Coronary artery (tissue), 2 donors: ENCODE results near the gene MAGEF1.

Experiments used
- DNase-seq: peaks from one replicate; pipeline ENCODE4 v3.0.0-alpha.2; 2017; ENCODE audit warnings: low spot score
- H3K27ac ChIP-seq, 2 donors: fragments of 200-600 bp; sonication (generic); one replicate each; pipeline ENCODE4 v1.5.1; 2016 to 2019
- H3K4me3 ChIP-seq: fragments of 200-600 bp; sonication (generic); 2 replicates; pipeline ENCODE4 v1.5.1; 2016; ENCODE audit warnings: mild to moderate bottlenecking, moderate library complexity
- CTCF ChIP-seq: fragments of 200-600 bp; sonication (generic); IDR thresholded peaks from one replicate; pipeline ENCODE4 v1.5.1; 2019; ENCODE audit warnings: antibody characterized with exemption

MAGEF1 gene

DNA sequence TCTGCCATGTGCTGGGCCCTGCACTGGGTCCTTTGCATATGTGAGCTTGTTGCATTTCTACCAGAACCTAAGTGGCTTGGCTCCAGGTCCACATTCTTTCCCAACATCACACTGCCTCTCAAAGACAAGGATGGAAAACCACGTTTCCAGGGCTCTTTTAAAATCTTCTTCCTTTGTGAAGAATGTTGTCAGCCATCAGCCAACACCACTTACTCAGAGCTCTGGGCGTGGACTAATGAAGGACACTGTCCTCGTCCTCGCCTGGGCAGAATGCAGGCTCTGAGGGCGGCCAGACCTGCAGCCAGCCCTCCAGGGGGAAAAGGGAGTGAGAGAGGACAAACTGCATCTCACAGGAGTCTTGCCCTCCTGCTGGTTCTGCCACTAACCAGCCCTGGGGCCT is 49.7 kb downstream of the MAGEF1 start:
- Histone ChIP-seq H3K4me3 (no peak overlapping the region), H3K27ac (no peak overlapping the region)
- TF ChIP-seq CTCF, result no peak
- no peak for DNase-seq

- no peak for DNase-seq
- Histone ChIP-seq H3K27ac (no peak overlapping the region), H3K4me3 (no peak overlapping the region)
- TF ChIP-seq CTCF, result no peak
Measured at GRCh38 chr3:184660931-184661330, 50.9 kb downstream of the MAGEF1 start.
